Measurements from ENCODE around the gene DOCK2.

Gene DOCK2

DNA sequence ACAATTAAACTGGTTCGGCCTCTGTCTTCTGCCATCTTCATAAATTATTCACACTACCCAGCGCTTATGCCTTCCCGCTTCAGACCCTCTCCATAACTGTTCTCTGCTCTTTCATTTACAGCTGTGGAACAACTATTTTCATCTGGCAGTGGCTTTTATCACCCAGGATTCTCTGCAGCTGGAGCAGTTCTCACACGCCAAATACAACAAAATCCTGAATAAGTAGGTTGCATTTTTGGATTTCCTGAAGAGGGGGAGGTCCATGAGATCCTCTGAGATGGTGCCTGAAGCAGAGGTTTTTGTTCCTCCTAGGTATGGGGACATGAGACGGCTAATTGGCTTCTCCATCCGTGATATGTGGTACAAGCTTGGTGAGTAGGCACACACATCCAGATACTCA is 371.3 kb downstream of the DOCK2 start:
- no peak overlapping the region for H3K4me3 ChIP-seq (ENCODE audit: low read depth in 1 of 2, low read length in 2 of 2)
- H3K27me3 ChIP-seq (ENCODE audit: insufficient read depth, low read length, poor library complexity): no peaks in the 10 kb centered on the region

DNA sequence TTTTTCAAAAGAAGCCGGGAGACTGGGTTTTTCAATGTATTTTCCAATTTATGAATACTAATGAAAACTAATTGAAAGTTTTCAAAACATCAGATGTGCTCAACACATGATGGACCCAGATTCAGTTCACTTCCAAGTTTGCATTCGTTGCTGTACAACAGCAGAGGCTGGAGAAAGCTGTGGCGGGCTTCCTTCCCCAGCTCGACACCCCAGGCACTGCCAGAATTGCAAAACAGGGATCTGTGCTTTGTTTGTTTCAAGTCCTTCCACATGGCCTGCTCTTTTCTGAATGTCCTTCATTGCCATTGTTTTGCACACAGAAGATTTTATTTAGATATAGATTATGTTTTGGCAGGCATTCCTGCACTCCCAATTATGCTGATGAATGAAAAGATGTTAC is 373.5 kb downstream of the DOCK2 start:
- H3K79me2 ChIP-seq (ENCODE audit: insufficient read depth, low read length): no peaks in the 10 kb centered on the region
- DNase-seq (no peak), ATAC-seq (ENCODE audit: insufficient read depth, low read depth) (no peak)
- H4K20me1 ChIP-seq (ENCODE audit: insufficient read depth, low read length): no peaks in the 10 kb centered on the region
- no peak overlapping the region for H3K27ac ChIP-seq (ENCODE audit: low read length)
- H3K27me3 ChIP-seq (ENCODE audit: insufficient read depth, low read length, poor library complexity): no peaks in the 10 kb centered on the region
- H3K9ac ChIP-seq (ENCODE audit: low read depth, low read length): no peak overlapping the region
- no peaks in the 10 kb centered on the region for H3K9me3 ChIP-seq (ENCODE audit: insufficient read depth, low read length, severe bottlenecking)
- H3K4me1 ChIP-seq (ENCODE audit: insufficient read depth, low read length): no peaks in the 10 kb centered on the region
- H3K4me2 ChIP-seq (ENCODE audit: insufficient read depth, low read length): no peak overlapping the region
- H3K36me3 ChIP-seq (ENCODE audit: insufficient read depth, low read length): peaks cover 68% of the 10 kb centered on the region
- TF ChIP-seq, protein P1, sequence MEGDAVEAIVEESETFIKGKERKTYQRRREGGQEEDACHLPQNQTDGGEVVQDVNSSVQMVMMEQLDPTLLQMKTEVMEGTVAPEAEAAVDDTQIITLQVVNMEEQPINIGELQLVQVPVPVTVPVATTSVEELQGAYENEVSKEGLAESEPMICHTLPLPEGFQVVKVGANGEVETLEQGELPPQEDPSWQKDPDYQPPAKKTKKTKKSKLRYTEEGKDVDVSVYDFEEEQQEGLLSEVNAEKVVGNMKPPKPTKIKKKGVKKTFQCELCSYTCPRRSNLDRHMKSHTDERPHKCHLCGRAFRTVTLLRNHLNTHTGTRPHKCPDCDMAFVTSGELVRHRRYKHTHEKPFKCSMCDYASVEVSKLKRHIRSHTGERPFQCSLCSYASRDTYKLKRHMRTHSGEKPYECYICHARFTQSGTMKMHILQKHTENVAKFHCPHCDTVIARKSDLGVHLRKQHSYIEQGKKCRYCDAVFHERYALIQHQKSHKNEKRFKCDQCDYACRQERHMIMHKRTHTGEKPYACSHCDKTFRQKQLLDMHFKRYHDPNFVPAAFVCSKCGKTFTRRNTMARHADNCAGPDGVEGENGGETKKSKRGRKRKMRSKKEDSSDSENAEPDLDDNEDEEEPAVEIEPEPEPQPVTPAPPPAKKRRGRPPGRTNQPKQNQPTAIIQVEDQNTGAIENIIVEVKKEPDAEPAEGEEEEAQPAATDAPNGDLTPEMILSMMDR (IDR thresholded peaks at IDR 0.05; ENCODE audit: borderline replicate concordance, extremely low read depth, low read length, poor library complexity, severe bottlenecking): no peak
- TF ChIP-seq EZH2 (IDR thresholded peaks at IDR 0.05; ENCODE audit: borderline replicate concordance, low read depth, low read length, severe bottlenecking): no peak
- no peak overlapping the region for H3K4me3 ChIP-seq (ENCODE audit: low read depth in 1 of 2, low read length in 2 of 2)
- no peak overlapping the region for H2AFZ ChIP-seq (ENCODE audit: low read depth, low read length)

More for the DNA sequence above, 371.3 kb downstream of the DOCK2 start:
- Histone ChIP-seq H3K36me3 (ENCODE audit: insufficient read depth, low read length) (peaks cover 71% of the 10 kb centered on the region), H3K4me2 (ENCODE audit: insufficient read depth, low read length) (no peak overlapping the region), H3K4me1 (ENCODE audit: insufficient read depth, low read length) (no peaks in the 10 kb centered on the region), H3K79me2 (ENCODE audit: insufficient read depth, low read length) (no peaks in the 10 kb centered on the region), H2AFZ (ENCODE audit: low read depth, low read length) (no peak overlapping the region), H3K27ac (ENCODE audit: low read length) (no peak overlapping the region), H3K9ac (ENCODE audit: low read depth, low read length) (no peak overlapping the region), H3K9me3 (ENCODE audit: insufficient read depth, low read length, severe bottlenecking) (no peaks in the 10 kb centered on the region), H4K20me1 (ENCODE audit: insufficient read depth, low read length) (no peaks in the 10 kb centered on the region)
- TF ChIP-seq EZH2 (IDR thresholded peaks at IDR 0.05; ENCODE audit: borderline replicate concordance, low read depth, low read length, severe bottlenecking): no peak
- TF ChIP-seq, protein P1 (IDR thresholded peaks at IDR 0.05; ENCODE audit: borderline replicate concordance, extremely low read depth, low read length, poor library complexity, severe bottlenecking): no peak
- DNase-seq: no peak
- no peak for ATAC-seq (ENCODE audit: insufficient read depth, low read depth)

DNA sequence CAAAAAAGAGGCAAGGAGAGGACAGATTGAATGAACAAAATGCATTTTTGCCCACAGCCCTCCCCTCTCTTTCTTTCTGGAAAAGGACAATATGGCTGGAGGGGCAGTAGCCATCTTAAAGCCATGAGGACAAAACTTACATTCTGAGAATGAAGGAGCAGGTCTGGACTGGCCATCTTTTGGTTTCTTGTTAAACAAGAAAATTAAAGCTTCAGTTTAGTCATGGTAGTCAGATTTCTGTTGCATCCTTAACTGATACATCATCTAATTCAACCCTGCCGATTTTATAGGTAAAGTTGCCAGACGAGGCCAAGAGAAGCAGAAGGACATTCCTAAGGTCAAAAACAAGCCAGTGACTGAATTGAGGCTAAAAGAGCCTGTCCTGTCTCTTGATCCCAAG is 374.7 kb downstream of the DOCK2 start:
- Histone ChIP-seq H3K27me3 (ENCODE audit: insufficient read depth, low read length, poor library complexity) (no peaks in the 10 kb centered on the region), H3K79me2 (ENCODE audit: insufficient read depth, low read length) (no peaks in the 10 kb centered on the region), H3K27ac (ENCODE audit: low read length) (no peak overlapping the region), H3K4me3 (ENCODE audit: low read depth in 1 of 2, low read length in 2 of 2) (no peak overlapping the region), H3K4me1 (ENCODE audit: insufficient read depth, low read length) (no peaks in the 10 kb centered on the region), H2AFZ (ENCODE audit: low read depth, low read length) (no peak overlapping the region), H3K36me3 (ENCODE audit: insufficient read depth, low read length) (peaks cover 65% of the 10 kb centered on the region), H4K20me1 (ENCODE audit: insufficient read depth, low read length) (no peaks in the 10 kb centered on the region), H3K4me2 (ENCODE audit: insufficient read depth, low read length) (no peak overlapping the region), H3K9ac (ENCODE audit: low read depth, low read length) (no peak overlapping the region), H3K9me3 (ENCODE audit: insufficient read depth, low read length, severe bottlenecking) (no peaks in the 10 kb centered on the region)
- TF ChIP-seq, protein P1 (IDR thresholded peaks at IDR 0.05; ENCODE audit: borderline replicate concordance, extremely low read depth, low read length, poor library complexity, severe bottlenecking): no peak
- no peak for TF ChIP-seq EZH2 (IDR thresholded peaks at IDR 0.05; ENCODE audit: borderline replicate concordance, low read depth, low read length, severe bottlenecking)
- no peak for ATAC-seq (ENCODE audit: insufficient read depth, low read depth)
- no peak for DNase-seq

DNA sequence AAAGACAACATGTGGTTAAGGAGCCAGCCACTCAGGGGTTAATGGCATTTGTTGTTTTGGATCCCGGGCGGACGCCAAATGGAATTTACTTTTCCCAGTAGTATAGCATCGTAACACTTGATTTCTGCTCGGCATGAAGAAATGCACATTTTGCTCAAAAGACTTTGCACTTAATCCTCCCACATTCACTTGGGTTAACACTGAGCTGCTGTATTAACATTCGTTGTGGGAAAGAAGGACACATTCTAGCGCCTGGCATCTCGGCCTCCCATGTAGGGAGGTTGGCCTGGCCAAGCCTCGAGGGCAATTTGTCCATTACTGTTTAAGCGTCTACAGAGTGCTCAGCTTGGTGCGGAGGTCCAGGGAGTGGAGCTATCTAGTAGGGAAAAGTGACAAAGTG is 375.5 kb downstream of the DOCK2 start:
- no peak overlapping the region for H2AFZ ChIP-seq (ENCODE audit: low read depth, low read length)
- H3K4me3 ChIP-seq (ENCODE audit: low read depth in 1 of 2, low read length in 2 of 2): no peak overlapping the region
- no peaks in the 10 kb centered on the region for H3K4me1 ChIP-seq (ENCODE audit: insufficient read depth, low read length)
- no peak overlapping the region for H3K4me2 ChIP-seq (ENCODE audit: insufficient read depth, low read length)
- H3K79me2 ChIP-seq (ENCODE audit: insufficient read depth, low read length): no peaks in the 10 kb centered on the region
- H3K27ac ChIP-seq (ENCODE audit: low read length): no peak overlapping the region
- no peaks in the 10 kb centered on the region for H4K20me1 ChIP-seq (ENCODE audit: insufficient read depth, low read length)
- H3K27me3 ChIP-seq (ENCODE audit: insufficient read depth, low read length, poor library complexity): no peaks in the 10 kb centered on the region
- TF ChIP-seq, protein P1 (IDR thresholded peaks at IDR 0.05; ENCODE audit: borderline replicate concordance, extremely low read depth, low read length, poor library complexity, severe bottlenecking): no peak
- TF ChIP-seq EZH2 (IDR thresholded peaks at IDR 0.05; ENCODE audit: borderline replicate concordance, low read depth, low read length, severe bottlenecking): no peak
- no peak for ATAC-seq (ENCODE audit: insufficient read depth, low read depth)
- H3K36me3 ChIP-seq (ENCODE audit: insufficient read depth, low read length): peaks cover 63% of the 10 kb centered on the region
- DNase-seq: no peak
- no peaks in the 10 kb centered on the region for H3K9me3 ChIP-seq (ENCODE audit: insufficient read depth, low read length, severe bottlenecking)
- H3K9ac ChIP-seq (ENCODE audit: low read depth, low read length): no peak overlapping the region
